GM12878 (cell line): ENCODE results near the gene PPP2R1B. TPM values are rescaled to one million over a fixed set of nuclear protein-coding genes. Genes with fewer than 3 reads are reported as not detected.

Source experiments
- ATAC-seq: fragments of 200-7000 bp; cut with Tn5 transposase; 3 replicates; pipeline ENCODE4 v1.9.1; 2020; ENCODE audit warnings: mild to moderate bottlenecking, moderate library complexity
- BruUV-seq: library from RNA; stranded (reverse); fragments of 400-500 nt; replicated peaks from 2 replicates; lab custom pipeline; 2021; lab: Mats Ljungman, UMichigan
- CTCF ChIA-PET: fragments of 300-600 bp; sonication (Branson Sonifier 250); formaldehyde crosslinking; extraction: SDS; loops from one replicate; lab custom pipeline; 2021; ENCODE audit warnings: inconsistent platforms; lab: Yijun Ruan, JAX
- POLR2A ChIA-PET: fragments of 350-600 bp; formaldehyde crosslinking; extraction: SDS; loops from one replicate; lab custom pipeline; 2021; ENCODE audit warnings: inconsistent platforms; lab: Charles Lee
- RAD21 ChIA-PET: fragments of 300-600 bp; sonication (Branson Sonifier 250); formaldehyde crosslinking; loops from one replicate; lab custom pipeline; 2023; ENCODE audit warnings: antibody characterized with exemption; ENCODE audit not compliant: unreplicated experiment; lab: Charles Lee
- SMC1A ChIA-PET: fragments of 300-600 bp; sonication (Branson Sonifier 250); formaldehyde crosslinking; loops from one replicate; lab custom pipeline; 2023; ENCODE audit not compliant: unreplicated experiment, uncharacterized antibody; lab: Charles Lee
- DNase-seq: peaks from one replicate; pipeline ENCODE4 v3.0.0-alpha.2; 2011; ENCODE audit warnings: low read depth, low spot score
- FAIRE-seq: peaks from 3 replicates; lab custom pipeline; 2011; peaks lifted over from hg19 to GRCh38; lab: Jason Lieb, UNC
- H2AFZ ChIP-seq: 2 replicates; pipeline ENCODE4 v1.6.0; 2011; ENCODE audit warnings: low read depth, low read length, control low read depth; ENCODE audit not compliant: control insufficient read depth
- H3K27ac ChIP-seq: 2 replicates; pipeline ENCODE4 v1.5.1; 2011; ENCODE audit warnings: control low read depth; ENCODE audit not compliant: control insufficient read depth, insufficient read depth
- H3K27me3 ChIP-seq, 2 experiments: replicated peaks in 1 of 2; 2 replicates each; pipeline versions ENCODE4 v1.6.0 to v1.6.1; 2011; ENCODE audit warnings: low read length in 1 of 2; ENCODE audit not compliant: control insufficient read depth in 2 of 2, insufficient read depth in 2 of 2
- H3K36me3 ChIP-seq, 2 experiments: 2 replicates each; pipeline ENCODE4 v1.5.1; 2011; ENCODE audit warnings: low read length in 1 of 2; ENCODE audit not compliant: control insufficient read depth in 2 of 2, insufficient read depth in 2 of 2
- H3K4me1 ChIP-seq: 2 replicates; pipeline ENCODE4 v1.6.1; 2011; ENCODE audit warnings: mild to moderate bottlenecking, low read length, moderate library complexity, mixed read lengths; ENCODE audit not compliant: control insufficient read depth, insufficient read depth
- H3K4me2 ChIP-seq: 2 replicates; pipeline ENCODE4 v1.6.0; 2011; ENCODE audit warnings: control low read depth; ENCODE audit not compliant: control insufficient read depth, insufficient read depth
- H3K4me3 ChIP-seq: fragments of 200-600 bp; sonication (generic); 2 replicates; pipeline ENCODE4 v1.5.1; 2016
- H3K79me2 ChIP-seq: 2 replicates; pipeline ENCODE4 v1.6.0; 2011; ENCODE audit warnings: low read length; ENCODE audit not compliant: control insufficient read depth, insufficient read depth
- H3K9ac ChIP-seq: 2 replicates; pipeline ENCODE4 v1.8.0; 2011; ENCODE audit warnings: low read length, control low read depth, mixed read lengths; ENCODE audit not compliant: control insufficient read depth, insufficient read depth
- H3K9me3 ChIP-seq: replicated peaks from 3 replicates; pipeline ENCODE4 v1.5.1; 2011; ENCODE audit warnings: mild to moderate bottlenecking, low read length; ENCODE audit not compliant: control insufficient read depth, insufficient read depth
- H4K20me1 ChIP-seq: 2 replicates; pipeline ENCODE4 v1.6.0; 2011; ENCODE audit not compliant: control insufficient read depth, insufficient read depth
- BHLHE40 ChIP-seq, 2 experiments: fragments of 450-650 bp in 1 of 2; IDR thresholded peaks; 2 replicates each; pipeline ENCODE4 v1.6.1; 2011 to 2017; ENCODE audit warnings: low read depth in 2 of 2, borderline replicate concordance in 1 of 2, improper control_type of control experiment in 1 of 2, low read length in 1 of 2, mild to moderate bottlenecking in 1 of 2
- CREB1 ChIP-seq: IDR thresholded peaks from 2 replicates; pipeline ENCODE4 v1.6.1; 2012; ENCODE audit warnings: low read depth, mild to moderate bottlenecking, inconsistent platforms
- EZH2 ChIP-seq: IDR thresholded peaks from 2 replicates; pipeline ENCODE4 v1.6.1; 2012; ENCODE audit warnings: low read depth, mild to moderate bottlenecking, control low read depth, inconsistent platforms, low read length, borderline replicate concordance; ENCODE audit not compliant: control insufficient read depth
- IKZF1 ChIP-seq: fragments of 450-650 bp; conservative IDR thresholded peaks from 2 replicates; pipeline ENCODE4 v1.6.1; 2017; ENCODE audit warnings: antibody characterized with exemption, mild to moderate bottlenecking
- IKZF2 ChIP-seq, 2 experiments: fragments of 450-650 bp; IDR thresholded peaks; 2 replicates each; pipeline ENCODE4 v1.6.1; 2017; ENCODE audit warnings: mild to moderate bottlenecking in 2 of 2, moderate library complexity in 2 of 2
- MYC ChIP-seq: IDR thresholded peaks from 2 replicates; pipeline ENCODE4 v1.6.1; 2011; ENCODE audit warnings: mild to moderate bottlenecking, low read length, moderate library complexity, inconsistent platforms; ENCODE audit not compliant: insufficient read depth, insufficient replicate concordance, insufficient read length, severe bottlenecking
- RAD51 ChIP-seq: fragments of 450-650 bp; IDR thresholded peaks from 2 replicates; pipeline ENCODE4 v1.6.1; 2016; ENCODE audit warnings: moderate library complexity, mild to moderate bottlenecking, inconsistent platforms
- RELA ChIP-seq: fragments of 450-650 bp; IDR thresholded peaks from 2 replicates; pipeline ENCODE4 v1.8.0; 2014; ENCODE audit warnings: borderline replicate concordance; ENCODE audit not compliant: partially characterized antibody
- RFX5 ChIP-seq: IDR thresholded peaks from 2 replicates; pipeline ENCODE4 v1.6.1; 2011; ENCODE audit warnings: low read depth, low read length, improper control_type of control experiment
- SP1 ChIP-seq: IDR thresholded peaks from one replicate; pipeline ENCODE4 v1.6.1; 2011; ENCODE audit warnings: low read depth, low read length
- ZNF24 ChIP-seq: fragments of 450-650 bp; IDR thresholded peaks from 2 replicates; pipeline ENCODE4 v1.6.1; 2017; ENCODE audit warnings: antibody characterized with exemption, mild to moderate bottlenecking
- WGBS: methylation state at CpG from one replicate; pipeline ENCODE4 v1.1.6; 2016; ENCODE audit warnings: low lambda C conversion rate; ENCODE audit not compliant: insufficient replicate concordance, insufficient coverage; ENCODE audit errors: missing lambda C conversion rate; 5-methylcytosine and 5-hydroxymethylcytosine counted together
- in situ Hi-C: fragments of 300-500 bp; cut with MboI; formaldehyde crosslinking; loops from 9 replicates; pipeline ENCODE4 v1.14.3; 2018; ENCODE audit warnings: mixed read lengths
- intact Hi-C: fragments of 100-400 bp; cut with micrococcal nuclease; formaldehyde crosslinking; loops from one replicate; pipeline ENCODE4 v1.14.2; 2022; ENCODE audit not compliant: unreplicated experiment
- polyA plus RNA-seq, 11 experiments: library from polyadenylated mRNA; depleted of rRNA in 4 of 11; unstranded in 6 of 11; stranded (reverse) in 5 of 11; fragments of >200 nt; fragmentation: Nextera tagmentation in 4 of 11; fragmentation: Illumina TruSeq in 1 of 11; extraction: Ambion mirVana in 4 of 11; extraction: Trizol in 1 of 11; gene quantifications; 1 replicate in 1 of 11; 2 replicates in 10 of 11; pipeline versions ENCODE4 v1.2.1 to v1.2.3, GENCODE V29; 2011 to 2016; ENCODE audit warnings: inconsistent platforms in 2 of 11, missing spikeins in 2 of 11, low read depth in 1 of 11
- total RNA-seq, 4 experiments: library from RNA; depleted of rRNA in 3 of 4; stranded (reverse); fragments of >200 nt in 3 of 4; fragmentation: Illumina TruSeq in 1 of 4; extraction: Trizol in 1 of 4; gene quantifications; 2 replicates each; pipeline versions ENCODE4 v1.2.1 to v1.2.3, GENCODE V29; 2013 to 2021

Gene PPP2R1B
- total and polyA plus RNA-seq, 10 of the 15 experiments (the other 5 are each of a cell fraction or from before 2014, with no cell fraction given) = 26.6 to 68.2 (median 35.7) TPM

DNA sequence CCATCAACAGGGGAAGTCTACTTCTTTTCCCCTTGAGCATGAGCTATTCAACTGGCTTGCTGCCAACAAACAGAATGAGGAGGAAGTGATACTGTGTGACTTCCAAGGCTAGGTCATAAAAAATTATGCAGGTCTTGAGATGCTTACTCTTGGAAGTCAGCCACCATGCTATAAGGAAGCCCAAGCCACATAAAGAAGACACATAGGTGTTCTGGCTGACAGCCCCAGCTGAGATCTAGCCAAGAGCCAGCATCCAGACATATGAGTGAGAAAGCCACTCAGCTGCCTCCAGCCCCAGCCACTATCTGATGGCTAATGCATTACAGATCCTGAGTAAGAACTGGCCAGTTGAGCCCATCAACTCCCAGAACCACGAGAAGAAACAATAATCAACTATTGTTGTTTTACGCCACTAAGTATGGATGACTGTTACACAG is 31.0 kb upstream of the PPP2R1B start (continued):
- TF ChIP-seq IKZF2 (IDR thresholded peaks at IDR 0.05) (0 out of 4 replicates have a peak, but pooled peaks of 1 of the 2 experiments have one; percentile 18), SP1 (no peak), IKZF1 (peak; percentile 28; the same call in 1 of the 2 replicates), BHLHE40 (IDR thresholded peaks at IDR 0.05; ENCODE audit: borderline replicate concordance in 1 of 2, low read depth in 2 of 2, low read length in 1 of 2) (no peak), ZNF24 (no peak)

DNA sequence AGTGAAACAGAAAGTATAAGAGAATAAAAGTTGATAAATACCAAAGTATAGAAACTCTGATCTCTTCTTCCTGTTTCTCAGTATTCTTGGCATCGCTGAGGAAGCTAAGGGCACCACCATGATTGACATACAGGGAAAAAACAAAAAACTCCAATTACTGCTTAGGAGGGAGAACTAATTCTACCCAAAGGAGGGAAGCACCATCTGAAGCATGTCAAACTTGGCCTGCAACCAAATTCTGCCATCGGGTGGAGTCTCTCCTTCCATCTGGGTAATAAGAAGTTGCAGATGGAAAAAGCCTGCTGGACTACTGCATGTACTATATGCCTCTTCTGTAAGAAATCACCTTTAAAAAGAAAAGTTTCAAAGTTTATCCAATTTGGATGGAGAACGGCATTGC is 30.5 kb upstream of the PPP2R1B start:
- no peaks in the 10 kb centered on the region for H3K27me3 ChIP-seq
- DNase-seq (no peak), FAIRE-seq (no peak), ATAC-seq (no peak)
- CTCF ChIA-PET = interaction anchor here (0.5 to 6.3 kb wide), 9 partner anchors 11 to 367 kb away, joined by 3 to 31 read pairs (median 4); no protein-coding TSS in a partner anchor
- H3K27ac ChIP-seq = no peak overlapping the region
- no peak overlapping the region for H2AFZ ChIP-seq
- RAD21 ChIA-PET = interaction anchor here (1.1 to 1.3 kb wide), 4 partner anchors 19 to 38 kb away, joined by 3 to 4 read pairs (median 4); partner anchors contain the start of gene PPP2R1B
- no TSS peak for BruUV-seq
- no peaks in the 10 kb centered on the region for H3K4me1 ChIP-seq
- peaks cover 2% of the 10 kb centered on the region in 2 experiments; a peak in 3 of 4 replicates for H3K36me3 ChIP-seq
- intact Hi-C loops = no loop called here
- no peaks in the 10 kb centered on the region for H4K20me1 ChIP-seq
- SMC1A ChIA-PET = interaction anchor here (0.7 to 2.5 kb wide), 8 partner anchors 10 to 232 kb away, joined by 3 to 19 read pairs (median 6); partner anchors contain the start of gene PPP2R1B
- no peak overlapping the region for H3K4me2 ChIP-seq
- no peaks in the 10 kb centered on the region for H3K79me2 ChIP-seq
- POLR2A ChIA-PET = interaction anchor here (1.3 kb wide), 1 partner anchor 34 kb away, joined by 4 read pairs; no protein-coding TSS in a partner anchor
- H3K9ac ChIP-seq = no peak overlapping the region
- 98% methylated on average over 3 of the region's 3 CpGs for WGBS
- TF ChIP-seq EZH2 (no peak), ZNF24 (no peak), MYC (no peak), RAD51 (no peak), SP1 (no peak), CREB1 (no peak), RFX5 (no peak), RELA (no peak)
- TF ChIP-seq, all 136 proteins: peak for 0
- peaks cover 6% of the 10 kb centered on the region; the same call in 1 of the 3 replicates for H3K9me3 ChIP-seq
- H3K4me3 ChIP-seq = no peak overlapping the region
- in situ Hi-C loops = no loop called here
